Stimulated activated CD8-positive, alpha-beta memory T cell treated with anti-CD3 and anti-CD28 coated beads, Interleukin-15, amount 100 ng/mL, for 4 hours (primary cell): ENCODE results near the gene STRADA.

Source experiments
- DNase-seq, 2 donors: peaks; one replicate each; pipeline ENCODE4 v3.0.0-alpha.2; 2020; ENCODE audit warnings: low read depth in 2 of 2

STRADA gene

GRCh38 chr17:63686138-63686685, 55.4 kb downstream of the STRADA start:
- no peak for DNase-seq

GRCh38 chr17:63685578-63685977, 56.0 kb downstream of the STRADA start:
- no peak for DNase-seq

- DNase-seq: no peak
These were observed 56.6 kb downstream of the STRADA start for GRCh38 chr17:63685041-63685440.

DNA sequence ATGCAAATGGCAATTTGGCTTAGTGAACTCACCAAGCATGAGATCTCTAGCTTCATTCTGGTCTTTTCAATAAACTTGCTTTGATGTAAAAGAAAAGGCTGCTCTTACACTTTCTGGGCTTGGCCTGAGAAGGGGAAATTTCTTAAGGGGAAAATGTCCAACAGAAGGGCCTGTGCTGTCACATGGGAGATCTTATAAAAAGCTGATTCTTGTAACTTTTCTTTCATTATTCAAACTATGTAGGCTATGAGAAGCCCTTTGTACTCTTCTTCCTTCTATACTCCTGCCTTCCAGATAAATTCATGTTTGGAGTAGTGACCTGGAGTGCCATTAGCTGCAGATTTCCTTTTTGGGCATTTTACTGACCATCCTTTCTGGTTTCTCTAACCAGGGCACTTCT, 58.6 kb downstream of the STRADA start:
- no peak for DNase-seq

GRCh38 chr17:63682441-63682840, 59.2 kb downstream of the STRADA start:
- DNase-seq: no peak

DNA sequence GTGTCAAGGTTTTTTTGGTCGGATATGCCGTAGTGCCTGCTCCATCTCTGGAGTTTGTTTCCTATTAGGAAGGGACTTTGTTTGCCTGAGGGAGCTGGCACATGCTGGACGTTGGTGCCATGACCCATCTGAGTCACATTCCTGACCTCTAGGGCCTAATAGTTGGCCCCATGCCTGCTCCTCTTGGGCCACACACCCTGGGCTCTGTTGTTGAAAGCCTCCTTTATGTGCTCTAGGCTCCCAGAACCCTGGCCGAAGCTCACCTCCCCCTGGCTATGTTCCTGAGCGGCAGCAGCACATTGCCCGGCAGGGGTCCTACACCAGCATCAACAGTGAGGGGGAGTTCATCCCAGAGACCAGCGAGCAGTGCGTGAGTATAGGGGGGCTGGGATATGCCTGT, 60.1 kb downstream of the STRADA start:
- no peak for DNase-seq

GRCh38 chr17:63680700-63681099, 60.9 kb downstream of the STRADA start:
- DNase-seq: no peak

DNA sequence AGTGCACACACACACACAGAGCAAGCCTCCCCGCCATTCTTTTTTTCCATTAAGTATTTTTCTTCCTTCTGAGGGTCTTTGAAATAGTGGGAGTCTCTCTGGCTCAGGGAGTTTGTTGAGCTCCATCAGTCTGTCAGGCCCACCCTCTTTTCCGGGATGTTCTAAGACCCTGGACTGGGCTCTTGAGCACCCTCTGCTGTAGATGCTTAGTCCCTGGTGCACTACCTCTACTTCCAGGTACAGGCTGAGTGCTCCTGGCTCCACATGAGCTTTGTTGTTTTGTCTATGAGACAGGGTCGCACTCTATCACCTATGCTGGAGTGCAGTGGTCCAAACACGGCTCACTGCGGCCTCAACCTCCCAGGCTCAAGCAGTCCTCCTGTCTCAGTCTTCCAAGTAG, 62.4 kb downstream of the STRADA start:
- no peak for DNase-seq

DNA sequence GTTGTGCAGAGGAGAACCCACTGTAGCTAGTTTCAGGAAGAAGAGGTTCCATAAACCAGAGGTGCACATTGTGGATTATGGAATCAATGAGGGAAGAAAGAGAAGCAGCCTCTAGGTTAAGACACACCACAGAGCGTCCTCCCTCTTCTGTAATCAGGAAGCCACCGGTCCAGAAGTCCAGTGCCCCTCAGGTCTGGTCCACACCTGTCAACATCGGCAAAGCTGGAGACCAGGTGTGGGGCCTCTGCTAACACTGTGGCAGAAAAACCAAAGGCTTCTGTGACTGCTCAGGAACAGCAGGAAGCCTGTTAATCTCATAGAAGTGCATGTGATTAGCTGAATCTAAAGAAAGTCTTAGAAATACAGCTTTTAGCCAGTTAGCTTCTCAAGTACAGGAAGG, 65.0 kb downstream of the STRADA start:
- no peak for DNase-seq

GRCh38 chr17:63675607-63676546, 65.7 kb downstream of the STRADA start:
- no peak for DNase-seq

DNA sequence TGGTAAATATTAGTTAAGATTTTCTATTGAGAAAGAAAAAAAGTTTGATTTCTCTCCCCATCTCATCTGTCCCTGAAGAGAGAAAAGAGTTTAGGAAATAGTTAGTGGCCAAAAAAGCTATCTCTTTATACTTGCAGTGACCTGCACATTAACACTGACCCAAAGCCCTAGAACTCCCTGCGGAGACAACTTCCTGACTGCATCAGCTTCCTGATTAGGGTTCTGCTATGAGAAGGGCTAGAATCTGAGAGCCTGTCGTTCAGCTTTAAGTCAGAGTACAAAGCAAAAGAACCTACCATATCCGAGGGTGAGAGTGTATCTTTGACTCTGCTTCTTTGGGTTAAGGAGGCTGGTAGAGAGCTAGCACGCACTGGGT, 66.4 kb downstream of the STRADA start:
- no peak for DNase-seq

- DNase-seq: no peak
These were observed 68.7 kb downstream of the STRADA start for GRCh38 chr17:63672856-63673255.

DNA sequence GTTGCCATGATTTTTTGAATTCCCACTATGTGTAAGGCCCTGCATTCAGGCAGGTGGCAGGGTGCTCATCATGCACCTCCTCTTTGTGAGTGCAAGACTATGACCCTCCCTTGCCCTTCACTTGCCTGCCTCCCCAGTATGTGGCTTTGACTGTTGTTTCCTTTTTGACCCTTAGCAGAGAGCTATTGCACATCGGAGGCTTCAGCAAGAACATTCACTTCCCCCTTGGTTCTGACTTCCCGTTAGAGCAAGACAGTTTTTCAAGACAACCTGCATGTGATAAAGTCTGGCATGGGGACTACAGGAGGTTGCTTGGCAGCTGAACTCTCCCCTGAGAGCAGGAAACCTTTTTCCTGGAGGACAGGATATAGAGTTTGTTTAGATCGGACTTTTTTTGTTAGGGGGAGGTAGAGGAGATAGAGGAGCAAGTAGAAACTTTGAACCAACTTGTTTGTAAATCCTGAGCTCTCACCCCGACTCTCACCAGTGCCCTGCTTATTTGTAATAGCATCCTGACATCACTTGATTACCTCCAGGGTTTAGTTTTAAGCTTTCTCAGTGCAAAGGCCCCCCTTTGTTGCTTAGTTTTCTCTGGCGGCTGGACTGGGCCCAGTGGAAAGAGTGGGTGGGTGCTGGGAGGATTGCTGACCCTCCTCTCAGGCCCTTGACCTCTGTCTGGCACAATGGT, 75.9 kb downstream of the STRADA start:
- DNase-seq: no peak

DNA sequence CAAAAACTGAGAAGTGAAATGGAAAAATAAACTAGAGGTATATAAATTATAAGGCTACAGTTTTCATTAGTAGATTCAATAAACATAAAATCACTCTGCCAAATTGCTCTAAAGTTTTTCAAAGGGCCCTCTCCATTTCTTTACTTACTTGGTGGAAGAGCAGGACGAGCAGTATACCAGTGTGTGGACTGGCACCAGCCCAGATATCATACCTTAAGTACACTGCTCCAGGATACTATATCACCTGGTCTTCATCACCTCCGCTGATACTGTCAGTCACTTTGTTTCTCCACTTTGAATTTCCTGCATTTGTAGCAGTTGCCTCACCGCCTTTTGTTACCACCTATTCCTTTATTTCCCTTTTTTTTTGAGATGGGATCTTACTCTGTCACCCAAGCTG, 81.7 kb downstream of the STRADA start:
- no peak for DNase-seq

DNA sequence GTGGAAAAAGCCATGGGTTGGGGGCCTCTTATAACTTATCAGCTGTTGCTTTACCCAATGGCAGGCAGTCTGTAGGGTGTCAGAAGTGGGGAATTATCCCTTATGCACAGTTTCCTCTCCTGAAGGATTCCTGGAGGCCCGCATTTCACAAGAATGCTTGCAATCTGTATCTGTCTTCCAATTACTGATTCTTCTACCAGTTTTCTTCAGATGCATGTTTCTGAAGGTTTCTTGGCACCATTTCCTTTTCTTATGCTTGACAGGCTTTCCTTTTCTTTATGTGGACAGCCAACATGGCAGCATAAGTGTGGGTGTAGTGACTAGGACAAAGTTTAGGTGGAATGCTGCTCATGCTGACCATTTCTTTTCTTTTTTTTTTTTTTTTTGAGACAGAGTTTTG, 83.2 kb downstream of the STRADA start:
- DNase-seq: no peak

DNA sequence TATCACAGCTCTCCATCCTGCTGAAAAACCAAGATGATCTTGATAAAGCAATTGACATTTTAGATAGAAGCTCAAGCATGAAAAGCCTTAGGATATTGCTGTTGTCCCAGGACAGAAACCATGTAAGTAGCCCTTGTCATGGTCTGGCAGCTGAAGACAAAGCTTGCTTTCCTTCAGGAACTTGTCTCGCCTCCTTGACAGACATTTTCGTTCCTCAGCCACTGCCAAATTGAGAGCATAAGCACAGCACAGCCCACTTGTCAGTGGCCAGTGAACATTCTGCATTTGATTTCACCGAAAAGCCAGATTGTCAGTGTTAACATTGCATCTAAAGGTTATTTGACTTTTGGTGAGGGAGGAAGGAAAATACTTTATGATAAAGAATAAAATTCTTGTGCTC, 83.8 kb downstream of the STRADA start:
- DNase-seq: no peak

DNA sequence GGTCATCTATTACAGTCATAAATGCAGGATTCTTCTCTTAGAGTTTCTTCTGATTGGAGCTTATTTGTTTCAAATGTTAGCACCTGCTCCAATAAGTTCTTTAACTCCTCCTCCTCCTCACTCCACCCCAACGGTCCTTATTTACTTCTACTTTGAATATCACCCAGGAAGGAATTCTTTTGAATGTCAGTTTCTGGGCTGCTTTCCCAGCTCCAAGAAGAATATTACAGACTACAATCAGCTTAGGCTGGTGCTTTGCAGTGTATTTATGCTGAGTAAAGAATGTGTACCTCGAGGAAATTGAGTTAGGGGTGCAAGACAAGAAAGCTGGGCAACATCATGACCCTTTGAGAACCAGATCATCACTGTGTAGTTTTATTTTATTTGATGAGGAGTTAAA, 88.5 kb downstream of the STRADA start:
- no peak for DNase-seq
